ENCODE measurements around the gene RCC2.

Gene RCC2

GRCh38 chr1:17370618-17371017 lies 68.9 kb downstream of the RCC2 start:
- DNase-seq = no peak

GRCh38 chr1:17369466-17369865 lies 70.0 kb downstream of the RCC2 start:
- no peak for DNase-seq

GRCh38 chr1:17365293-17365692 lies 74.2 kb downstream of the RCC2 start:
- no peak for DNase-seq

- no peak for DNase-seq
Observed at GRCh38 chr1:17363771-17364170, 75.7 kb downstream of the RCC2 start.

- DNase-seq = no peak
Observed at GRCh38 chr1:17363351-17363750, 76.1 kb downstream of the RCC2 start.

GRCh38 chr1:17361687-17362086 lies 77.8 kb downstream of the RCC2 start:
- no peak for DNase-seq

- no peak for DNase-seq
Observed at GRCh38 chr1:17360272-17360956, 79.1 kb downstream of the RCC2 start.

GRCh38 chr1:17359808-17360207 lies 79.7 kb downstream of the RCC2 start:
- no peak for DNase-seq

- DNase-seq = no peak
Observed at GRCh38 chr1:17359031-17359430, 80.4 kb downstream of the RCC2 start.

GRCh38 chr1:17358557-17358956 lies 80.9 kb downstream of the RCC2 start:
- DNase-seq = no peak
